A549 treated with CpdA at 1 μM for 4 hours (cell line): ENCODE measurements around the gene C4B. TPM values are rescaled to one million over a fixed set of nuclear protein-coding genes. Genes with fewer than 3 reads are reported as not detected.

Source experiments
- total RNA-seq: library from RNA; stranded (reverse); fragments of 200-300 nt; extraction: Qiagen RNA extraction; gene quantifications from 5 replicates; pipeline ENCODE4 v1.2.3, GENCODE V29; 2022; ENCODE audit warnings: low read depth

C4B gene
- total RNA-seq = 0.56 to 1.3 TPM (median 0.94 TPM) in 5 replicates

DNA sequence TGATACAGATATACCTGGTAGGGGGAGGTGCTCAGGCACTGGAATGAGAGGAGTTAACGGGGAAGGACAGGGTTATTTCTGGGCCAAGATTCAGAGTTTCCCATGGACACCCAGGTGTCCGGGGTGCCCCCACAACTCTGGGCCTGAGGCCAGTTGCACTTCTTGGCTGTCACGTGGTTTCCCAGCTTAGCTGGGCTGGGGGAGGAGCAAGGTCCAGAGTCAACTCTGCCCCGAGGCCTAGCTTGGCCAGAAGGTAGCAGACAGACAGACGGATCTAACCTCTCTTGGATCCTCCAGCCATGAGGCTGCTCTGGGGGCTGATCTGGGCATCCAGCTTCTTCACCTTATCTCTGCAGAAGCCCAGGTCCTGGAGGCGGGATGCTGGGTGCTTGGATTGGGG lies at the start of gene C4B:
TSS of gene C4B (plus strand) at position 249 of the 400 bp plus-strand sequence. CDS start at position 300, 51 bp downstream.

DNA sequence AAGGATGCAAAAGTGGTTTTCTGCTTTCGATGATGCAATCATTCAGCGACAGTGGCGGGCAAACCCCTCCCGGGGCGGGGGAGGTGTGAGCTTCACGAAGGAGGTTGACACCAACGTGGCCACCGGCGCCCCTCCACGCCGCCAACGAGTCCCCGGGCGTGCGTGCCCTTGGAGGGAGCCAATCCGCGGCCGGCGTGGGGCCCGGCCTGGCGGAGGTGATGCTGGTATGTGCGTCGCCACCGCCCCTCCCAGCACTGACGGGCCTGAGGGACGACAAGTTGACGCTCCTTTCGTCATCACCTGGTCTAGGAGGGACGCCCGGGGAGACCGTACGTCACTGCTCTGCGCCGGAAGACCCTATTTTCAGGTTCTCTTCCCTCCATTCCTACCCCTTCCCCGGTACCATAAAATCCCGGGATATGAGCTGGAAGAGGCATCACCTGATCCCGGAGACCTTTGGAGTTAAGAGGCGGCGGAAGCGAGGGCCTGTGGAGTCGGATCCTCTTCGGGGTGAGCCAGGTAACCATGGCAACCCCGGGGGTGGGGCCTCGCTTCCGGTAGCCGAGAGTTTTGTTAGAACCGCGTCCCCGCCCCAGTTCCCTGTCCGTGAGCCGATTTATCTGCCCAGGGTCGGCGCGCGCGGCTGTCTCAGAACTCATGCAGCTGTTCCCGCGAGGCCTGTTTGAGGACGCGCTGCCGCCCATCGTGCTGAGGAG lies 42.4 kb upstream of the C4B start, which contains the start of gene DXO:
TSS of gene DXO (minus strand) at position 146 of the 716 bp plus-strand sequence. CDS start 463 bp downstream, outside the sequence.

DNA sequence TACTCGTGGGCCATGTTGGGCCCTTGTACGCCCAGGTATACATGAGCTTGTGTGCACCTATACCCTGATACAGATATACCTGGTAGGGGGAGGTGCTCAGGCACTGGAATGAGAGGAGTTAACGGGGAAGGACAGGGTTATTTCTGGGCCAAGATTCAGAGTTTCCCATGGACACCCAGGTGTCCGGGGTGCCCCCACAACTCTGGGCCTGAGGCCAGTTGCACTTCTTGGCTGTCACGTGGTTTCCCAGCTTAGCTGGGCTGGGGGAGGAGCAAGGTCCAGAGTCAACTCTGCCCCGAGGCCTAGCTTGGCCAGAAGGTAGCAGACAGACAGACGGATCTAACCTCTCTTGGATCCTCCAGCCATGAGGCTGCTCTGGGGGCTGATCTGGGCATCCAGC lies 32.9 kb upstream of the C4B start, which contains the start of gene C4A:
TSS of gene C4A (plus strand) at position 314 of the 400 bp plus-strand sequence. CDS start at position 365, 51 bp downstream.

DNA sequence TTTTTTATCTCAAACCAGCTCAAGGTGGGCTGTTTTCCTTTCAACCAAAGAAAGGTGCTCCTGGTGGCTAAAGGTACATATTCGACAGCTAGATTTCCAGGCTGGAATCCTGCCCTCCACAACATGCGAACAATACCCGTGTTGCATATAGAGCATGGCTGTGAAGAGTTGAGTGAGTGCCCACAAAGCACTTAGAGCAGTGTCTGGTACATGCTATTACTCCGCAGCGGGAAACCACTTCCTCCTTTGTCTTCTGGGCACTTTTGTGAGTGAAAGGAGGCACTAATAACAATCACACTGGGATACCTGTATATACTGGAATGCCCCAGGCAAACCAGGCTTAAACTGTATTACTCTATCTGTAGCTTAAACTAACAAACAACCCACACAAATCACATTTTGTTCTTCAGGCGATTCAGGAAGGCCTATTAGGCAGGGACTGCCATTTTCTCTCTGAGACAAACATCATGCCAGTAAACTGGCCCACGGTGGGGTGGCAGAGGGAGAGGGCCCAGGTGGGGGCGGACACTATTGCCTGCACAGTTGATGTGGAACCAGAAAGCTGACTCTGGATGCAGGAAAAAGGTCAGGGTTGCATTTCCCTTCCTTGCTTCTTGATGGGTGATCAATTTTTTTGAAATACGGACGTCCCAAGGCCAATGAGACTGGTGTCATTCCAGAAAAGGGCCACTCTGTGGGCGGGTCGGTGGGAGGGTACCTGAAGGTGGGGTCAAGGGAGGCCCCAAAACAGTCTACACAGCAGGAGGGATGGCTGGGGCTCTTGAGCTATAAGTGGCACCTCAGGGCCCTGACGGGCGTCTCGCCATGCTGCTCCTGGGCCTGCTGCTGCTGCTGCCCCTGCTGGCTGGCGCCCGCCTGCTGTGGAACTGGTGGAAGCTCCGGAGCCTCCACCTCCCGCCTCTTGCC lies 23.3 kb downstream of the C4B start, which contains the start of gene CYP21A2:
TSS of gene CYP21A2 (plus strand) at position 818 of the 927 bp plus-strand sequence. CDS start at position 826, 8 bp downstream.

Other genes with a start within 250 kb of the C4B start
- 0.61 to 2.0 TPM (median 1.5 TPM) in 5 replicates for gene VWA7, start 237.5 kb upstream of the C4B start, total RNA-seq
- 50.8 to 60.2 TPM (median 57.2 TPM) in 5 replicates for gene VARS1, start 219.0 kb upstream of the C4B start, total RNA-seq
- gene LSM2, start 207.8 kb upstream of the C4B start, total RNA-seq = 49.7 to 68.8 TPM (median 64.6 TPM) in 5 replicates
- gene HSPA1L, start 199.5 kb upstream of the C4B start, total RNA-seq = 1.3 to 2.2 TPM (median 2.1 TPM) in 5 replicates
- gene HSPA1A, start 199.3 kb upstream of the C4B start, total RNA-seq = 218 to 535 TPM (median 388 TPM) in 5 replicates
- 167 to 379 TPM (median 289 TPM) in 5 replicates for gene HSPA1B, start 187.1 kb upstream of the C4B start, total RNA-seq
- 25.3 to 37.2 TPM (median 30.6 TPM) in 5 replicates for gene NEU1, start 152.0 kb upstream of the C4B start, total RNA-seq
- gene SLC44A4, start 135.8 kb upstream of the C4B start, total RNA-seq = 0.10 to 0.14 TPM (median 0.13 TPM) in 3 of 5 replicates, not detected in the others
- gene EHMT2, start 117.1 kb upstream of the C4B start, total RNA-seq = 25.6 to 34.6 TPM (median 30.8 TPM) in 5 replicates
- gene ZBTB12, start 112.7 kb upstream of the C4B start, total RNA-seq = 3.2 to 5.4 TPM (median 4.8 TPM) in 5 replicates
- gene C2, start 87.1 kb upstream of the C4B start, total RNA-seq = 0.19 to 0.66 TPM (median 0.27 TPM) in 5 replicates
- 1.4 to 3.1 TPM (median 2.1 TPM) in 5 replicates for gene CFB, start 68.7 kb upstream of the C4B start, total RNA-seq
- gene NELFE, start 55.8 kb upstream of the C4B start, total RNA-seq = 74.0 to 93.6 TPM (median 77.4 TPM) in 5 replicates
- gene SKIC2, start 55.6 kb upstream of the C4B start, total RNA-seq = 22.7 to 25.6 TPM (median 24.7 TPM) in 5 replicates
- gene DXO, start 42.7 kb upstream of the C4B start, total RNA-seq = 9.7 to 13.2 TPM (median 11.9 TPM) in 5 replicates
- 0.48 to 1.3 TPM (median 0.98 TPM) in 5 replicates for gene C4A, start 32.7 kb upstream of the C4B start, total RNA-seq
- not detected in 5 replicates for gene CYP21A2, start 23.6 kb downstream of the C4B start, total RNA-seq
- 0.42 to 0.92 TPM (median 0.67 TPM) in 5 replicates for gene TNXB, start 94.5 kb downstream of the C4B start, total RNA-seq
- 26.8 to 36.7 TPM (median 34.5 TPM) in 5 replicates for gene ATF6B, start 113.5 kb downstream of the C4B start, total RNA-seq
- gene FKBPL, start 115.5 kb downstream of the C4B start, total RNA-seq = 7.0 to 9.3 TPM (median 8.2 TPM) in 5 replicates
- 0.45 to 0.98 TPM (median 0.65 TPM) in 5 replicates for gene PRRT1, start 137.1 kb downstream of the C4B start, total RNA-seq
- 8.1 to 10.0 TPM (median 9.0 TPM) in 5 replicates for gene PPT2, start 139.3 kb downstream of the C4B start, total RNA-seq
- gene EGFL8, start 149.8 kb downstream of the C4B start, total RNA-seq = 1.1 to 2.4 TPM (median 1.3 TPM) in 5 replicates
- gene AGPAT1, start 161.3 kb downstream of the C4B start, total RNA-seq = 32.1 to 40.9 TPM (median 40.2 TPM) in 5 replicates
- gene RNF5, start 163.6 kb downstream of the C4B start, total RNA-seq = 33.1 to 47.7 TPM (median 45.2 TPM) in 5 replicates
- gene AGER, start 169.5 kb downstream of the C4B start, total RNA-seq = 1.2 to 2.3 TPM (median 1.7 TPM) in 5 replicates
- gene PBX2, start 175.4 kb downstream of the C4B start, total RNA-seq = 15.2 to 21.6 TPM (median 17.8 TPM) in 5 replicates
- gene GPSM3, start 177.8 kb downstream of the C4B start, total RNA-seq = 0.31 to 0.67 TPM (median 0.50 TPM) in 5 replicates
- gene NOTCH4, start 209.3 kb downstream of the C4B start, total RNA-seq = 0.48 to 0.83 TPM (median 0.61 TPM) in 5 replicates